Loucy (cell line): ENCODE measurements around the gene FARP1.

Experiments used
- H2AFZ ChIP-seq: fragments of 200-600 bp; sonication (generic); 2 replicates; pipeline ENCODE4 v1.6.0; 2016; ENCODE audit warnings: antibody characterized with exemption, mild to moderate bottlenecking, low read length, moderate library complexity
- H3F3A ChIP-seq: fragments of 200-600 bp; 2 replicates; pipeline ENCODE4 v1.6.0; 2016; ENCODE audit warnings: antibody characterized with exemption, low read depth, mild to moderate bottlenecking
- H3K27me3 ChIP-seq: fragments of 200-600 bp; sonication (generic); 2 replicates; pipeline ENCODE4 v1.6.1; 2014; ENCODE audit warnings: low read length, mild to moderate bottlenecking; ENCODE audit not compliant: insufficient read depth, poor library complexity, severe bottlenecking
- H3K36me3 ChIP-seq: fragments of 200-600 bp; sonication (generic); 2 replicates; pipeline ENCODE4 v1.6.1; 2016; ENCODE audit warnings: low read length; ENCODE audit not compliant: insufficient read depth
- H3K4me1 ChIP-seq: fragments of 200-600 bp; sonication (generic); 2 replicates; pipeline ENCODE4 v1.5.1; 2014; ENCODE audit warnings: low read length, mild to moderate bottlenecking; ENCODE audit not compliant: insufficient read depth, poor library complexity, severe bottlenecking
- H3K4me2 ChIP-seq: fragments of 200-600 bp; sonication (generic); 2 replicates; pipeline ENCODE4 v1.6.0; 2014; ENCODE audit warnings: antibody characterized with exemption, low read length, low read depth, mild to moderate bottlenecking; ENCODE audit not compliant: poor library complexity, severe bottlenecking
- H3K4me3 ChIP-seq: fragments of 200-600 bp; sonication (generic); 2 replicates; pipeline ENCODE4 v1.5.1; 2014; ENCODE audit warnings: low read length, mild to moderate bottlenecking, mixed read lengths; ENCODE audit not compliant: poor library complexity, severe bottlenecking
- H3K79me2 ChIP-seq: fragments of 200-600 bp; sonication (generic); 2 replicates; pipeline ENCODE4 v1.6.1; 2014; ENCODE audit warnings: low read length; ENCODE audit not compliant: insufficient read depth
- H3K9ac ChIP-seq: fragments of 200-600 bp; sonication (generic); 2 replicates; pipeline ENCODE4 v1.6.0; 2014; ENCODE audit warnings: mild to moderate bottlenecking, low read depth, low read length, moderate library complexity; ENCODE audit not compliant: poor library complexity, severe bottlenecking
- H3K9me2 ChIP-seq: fragments of 200-600 bp; sonication (generic); replicated peaks from 2 replicates; pipeline ENCODE4 v1.6.1; 2016; ENCODE audit warnings: low read depth, low read length, mixed read lengths
- H3K9me3 ChIP-seq: fragments of 200-600 bp; sonication (generic); 2 replicates; pipeline ENCODE4 v1.6.1; 2014; ENCODE audit warnings: mild to moderate bottlenecking, antibody characterized with exemption, low read length, low read depth; ENCODE audit not compliant: insufficient read depth
- H4K20me1 ChIP-seq: fragments of 200-600 bp; sonication (generic); 2 replicates; pipeline ENCODE4 v1.6.0; 2014; ENCODE audit warnings: antibody characterized with exemption, low read length, mild to moderate bottlenecking; ENCODE audit not compliant: insufficient read depth, poor library complexity, severe bottlenecking
- EZH2phosphoT487 ChIP-seq: fragments of 200-600 bp; IDR thresholded peaks from 2 replicates; pipeline ENCODE4 v1.6.1; 2018; ENCODE audit warnings: antibody characterized with exemption, mild to moderate bottlenecking, moderate library complexity, borderline replicate concordance
- TF ChIP-seq, protein P1 (sequence below): fragments of 200-600 bp; sonication (generic); conservative IDR thresholded peaks from 2 replicates; pipeline ENCODE4 v1.5.1; 2014; ENCODE audit warnings: mild to moderate bottlenecking, antibody characterized with exemption, low read length

The FARP1 gene

GRCh38 chr13:98175043-98175442, 32.1 kb downstream of the FARP1 start:
- no peaks in the 10 kb centered on the region for H3K4me1 ChIP-seq
- no peaks in the 10 kb centered on the region for H3F3A ChIP-seq
- H2AFZ ChIP-seq, result no peak overlapping the region
- no peak for TF ChIP-seq EZH2phosphoT487
- TF ChIP-seq, protein P1, sequence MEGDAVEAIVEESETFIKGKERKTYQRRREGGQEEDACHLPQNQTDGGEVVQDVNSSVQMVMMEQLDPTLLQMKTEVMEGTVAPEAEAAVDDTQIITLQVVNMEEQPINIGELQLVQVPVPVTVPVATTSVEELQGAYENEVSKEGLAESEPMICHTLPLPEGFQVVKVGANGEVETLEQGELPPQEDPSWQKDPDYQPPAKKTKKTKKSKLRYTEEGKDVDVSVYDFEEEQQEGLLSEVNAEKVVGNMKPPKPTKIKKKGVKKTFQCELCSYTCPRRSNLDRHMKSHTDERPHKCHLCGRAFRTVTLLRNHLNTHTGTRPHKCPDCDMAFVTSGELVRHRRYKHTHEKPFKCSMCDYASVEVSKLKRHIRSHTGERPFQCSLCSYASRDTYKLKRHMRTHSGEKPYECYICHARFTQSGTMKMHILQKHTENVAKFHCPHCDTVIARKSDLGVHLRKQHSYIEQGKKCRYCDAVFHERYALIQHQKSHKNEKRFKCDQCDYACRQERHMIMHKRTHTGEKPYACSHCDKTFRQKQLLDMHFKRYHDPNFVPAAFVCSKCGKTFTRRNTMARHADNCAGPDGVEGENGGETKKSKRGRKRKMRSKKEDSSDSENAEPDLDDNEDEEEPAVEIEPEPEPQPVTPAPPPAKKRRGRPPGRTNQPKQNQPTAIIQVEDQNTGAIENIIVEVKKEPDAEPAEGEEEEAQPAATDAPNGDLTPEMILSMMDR, result no peak
- no peak overlapping the region for H3K4me2 ChIP-seq
- no peaks in the 10 kb centered on the region for H3K9me2 ChIP-seq
- no peak overlapping the region for H3K4me3 ChIP-seq
- no peaks in the 10 kb centered on the region for H3K9me3 ChIP-seq
- H3K79me2 ChIP-seq, result no peaks in the 10 kb centered on the region
- H3K27me3 ChIP-seq, result no peaks in the 10 kb centered on the region
- H3K9ac ChIP-seq, result no peak overlapping the region
- no peaks in the 10 kb centered on the region for H4K20me1 ChIP-seq
- H3K36me3 ChIP-seq, result no peaks in the 10 kb centered on the region

DNA sequence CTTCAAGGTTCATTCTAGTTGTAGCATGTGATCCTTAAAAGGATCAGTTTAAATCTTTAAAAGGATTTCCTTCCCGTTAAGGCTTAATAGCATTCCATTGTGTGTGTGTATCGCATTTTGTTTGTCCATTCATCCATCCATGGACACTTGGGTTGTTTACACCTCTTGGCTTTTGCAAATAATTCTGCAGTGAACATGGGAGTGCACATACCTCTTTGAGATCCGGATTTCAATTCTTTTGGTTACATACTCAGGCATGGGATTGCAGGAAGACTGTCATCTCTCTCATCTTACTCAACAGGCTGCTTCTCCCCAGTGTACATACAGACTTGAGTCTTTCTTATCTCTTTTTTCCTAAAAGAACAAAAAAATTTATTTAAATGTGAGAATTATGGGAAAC, 32.9 kb downstream of the FARP1 start:
- Histone ChIP-seq H3K79me2 (no peaks in the 10 kb centered on the region), H3K9me3 (no peaks in the 10 kb centered on the region), H3K27me3 (no peaks in the 10 kb centered on the region), H3K4me1 (no peaks in the 10 kb centered on the region), H4K20me1 (no peaks in the 10 kb centered on the region), H3K4me3 (no peak overlapping the region), H2AFZ (no peak overlapping the region), H3K4me2 (no peak overlapping the region), H3K9me2 (no peaks in the 10 kb centered on the region), H3K9ac (no peak overlapping the region), H3K36me3 (no peaks in the 10 kb centered on the region), H3F3A (no peaks in the 10 kb centered on the region)
- TF ChIP-seq EZH2phosphoT487, result no peak
- TF ChIP-seq, protein P1, result no peak

GRCh38 chr13:98176777-98177608, 34.1 kb downstream of the FARP1 start, which contains the start of gene RNF113B:
Gene RNF113B, minus strand, starts transcription at chr13:98177269. Its CDS starts 33 bp downstream, at chr13:98177236.
- TF ChIP-seq, protein P1, result no peak
- TF ChIP-seq EZH2phosphoT487, result no peak
- Histone ChIP-seq H3K4me1 (no peaks in the 10 kb centered on the region), H3K9me2 (no peaks in the 10 kb centered on the region), H4K20me1 (no peaks in the 10 kb centered on the region), H3K9me3 (no peaks in the 10 kb centered on the region), H2AFZ (no peak within 1 kb of the TSS), H3K4me2 (no peak within 1 kb of the TSS), H3K27me3 (no peaks in the 10 kb centered on the region), H3F3A (no peaks in the 10 kb centered on the region), H3K36me3 (no peaks in the 10 kb centered on the region), H3K79me2 (no peaks in the 10 kb centered on the region), H3K9ac (no peak within 1 kb of the TSS), H3K4me3 (no peak within 1 kb of the TSS)
